SH-SY5Y (cell line): ENCODE measurements around the gene DNAH10.

Source experiments
- GATA2 ChIP-seq: IDR thresholded peaks from 2 replicates; pipeline ENCODE4 v1.6.1; 2011; ENCODE audit warnings: mild to moderate bottlenecking, low read depth, low read length
- GATA3 ChIP-seq: IDR thresholded peaks from 2 replicates; pipeline ENCODE4 v1.6.1; 2011; ENCODE audit warnings: low read depth, mild to moderate bottlenecking, low read length, moderate library complexity

- no peak for TF ChIP-seq GATA3
- no peak for TF ChIP-seq GATA2
Measured at GRCh38 chr12:123917337-123917850, 155.3 kb downstream of the DNAH10 start.
